GM18858 (cell line): ENCODE results near the gene EIF4E1B.
"Not testable (repeated sequence)": the region's sequence is repeated elsewhere in the genome, so short reads cannot be mapped to it uniquely, and the experiment has no call there.

Experiments used
- ATAC-seq: cut with Tn5 transposase; IDR thresholded peaks from one replicate; pipeline ENCODE4 v1.9.1; 2021; ENCODE audit not compliant: unreplicated experiment

Gene EIF4E1B, protein sequence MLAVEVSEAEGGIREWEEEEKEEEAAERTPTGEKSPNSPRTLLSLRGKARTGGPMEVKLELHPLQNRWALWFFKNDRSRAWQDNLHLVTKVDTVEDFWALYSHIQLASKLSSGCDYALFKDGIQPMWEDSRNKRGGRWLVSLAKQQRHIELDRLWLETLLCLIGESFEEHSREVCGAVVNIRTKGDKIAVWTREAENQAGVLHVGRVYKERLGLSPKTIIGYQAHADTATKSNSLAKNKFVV

DNA sequence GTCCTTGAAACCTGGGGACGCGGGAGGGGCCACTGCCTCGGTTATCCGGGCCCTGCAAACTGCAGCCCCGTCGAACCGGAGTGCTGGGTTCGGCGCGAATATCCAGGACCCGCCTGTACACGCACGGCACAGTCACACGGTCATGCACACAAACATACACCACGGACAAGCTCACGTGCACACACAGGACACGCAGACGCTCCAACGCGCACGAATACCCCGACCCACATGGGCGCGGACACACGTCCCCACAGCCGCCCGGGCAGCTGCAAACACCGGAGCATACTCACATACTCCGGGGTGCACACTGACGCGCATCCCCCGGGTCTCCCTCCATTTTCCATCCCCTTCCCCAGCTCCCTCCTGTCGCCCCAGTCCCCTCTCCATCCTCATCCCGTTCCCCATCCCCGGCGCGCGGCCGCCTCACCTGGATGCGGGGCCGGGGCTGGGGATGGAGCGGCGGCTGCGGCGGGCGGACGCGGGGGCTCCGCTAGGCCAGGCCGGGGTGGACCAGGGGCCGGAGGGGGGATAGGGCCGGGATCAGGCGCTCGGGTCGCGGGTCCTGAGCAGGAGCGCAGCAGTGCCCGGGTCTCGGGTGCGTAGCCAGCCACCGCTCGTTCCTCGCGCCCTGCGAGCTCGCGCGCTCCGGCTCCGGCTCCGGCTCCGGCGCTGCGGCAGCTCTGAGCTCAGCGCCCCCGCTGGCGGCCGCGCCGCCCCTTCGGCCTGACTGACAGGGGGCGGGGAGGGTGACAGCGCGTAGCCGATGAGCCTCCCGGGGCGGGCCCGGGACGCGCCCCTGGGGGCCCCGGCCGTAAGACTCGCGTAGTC lies at the start of gene EIF4E1B, which contains the start of gene SNCB:
Gene EIF4E1B (plus strand): TSS at position 823 of the 828 bp plus-strand sequence. CDS start 12,113 bp downstream, outside the sequence.
Gene SNCB (minus strand): TSS at position 682 of the 828 bp plus-strand sequence. CDS start 880 bp downstream, outside the sequence.
- ATAC-seq = no peak

- ATAC-seq = no peak
Observed at GRCh38 chr5:176581361-176581760, 49.1 kb upstream of the EIF4E1B start.

GRCh38 chr5:176583076-176583475 lies 47.4 kb upstream of the EIF4E1B start:
- no peak for ATAC-seq

DNA sequence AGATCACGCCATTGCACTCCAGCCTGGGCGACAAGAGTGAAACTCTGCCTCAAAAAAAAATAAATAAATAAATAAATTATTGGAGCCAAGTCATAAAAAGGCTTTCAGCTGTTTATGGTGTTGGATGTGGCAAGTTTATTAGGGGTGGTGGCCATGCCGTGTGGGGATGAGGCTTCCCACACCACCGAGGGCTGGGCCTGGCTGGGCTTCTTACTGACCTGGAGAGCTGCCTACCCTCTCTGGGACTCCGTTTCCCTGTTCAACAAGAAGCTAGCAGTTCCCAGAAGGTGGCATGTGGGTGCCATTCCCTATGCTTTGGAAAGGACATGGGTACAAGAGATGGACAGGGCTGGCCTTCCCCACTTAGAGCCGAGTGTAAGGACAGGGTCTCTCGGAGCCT lies 43.1 kb upstream of the EIF4E1B start:
- ATAC-seq = no peak

- no peak for ATAC-seq
Observed at GRCh38 chr5:176588297-176588696, 42.2 kb upstream of the EIF4E1B start.

DNA sequence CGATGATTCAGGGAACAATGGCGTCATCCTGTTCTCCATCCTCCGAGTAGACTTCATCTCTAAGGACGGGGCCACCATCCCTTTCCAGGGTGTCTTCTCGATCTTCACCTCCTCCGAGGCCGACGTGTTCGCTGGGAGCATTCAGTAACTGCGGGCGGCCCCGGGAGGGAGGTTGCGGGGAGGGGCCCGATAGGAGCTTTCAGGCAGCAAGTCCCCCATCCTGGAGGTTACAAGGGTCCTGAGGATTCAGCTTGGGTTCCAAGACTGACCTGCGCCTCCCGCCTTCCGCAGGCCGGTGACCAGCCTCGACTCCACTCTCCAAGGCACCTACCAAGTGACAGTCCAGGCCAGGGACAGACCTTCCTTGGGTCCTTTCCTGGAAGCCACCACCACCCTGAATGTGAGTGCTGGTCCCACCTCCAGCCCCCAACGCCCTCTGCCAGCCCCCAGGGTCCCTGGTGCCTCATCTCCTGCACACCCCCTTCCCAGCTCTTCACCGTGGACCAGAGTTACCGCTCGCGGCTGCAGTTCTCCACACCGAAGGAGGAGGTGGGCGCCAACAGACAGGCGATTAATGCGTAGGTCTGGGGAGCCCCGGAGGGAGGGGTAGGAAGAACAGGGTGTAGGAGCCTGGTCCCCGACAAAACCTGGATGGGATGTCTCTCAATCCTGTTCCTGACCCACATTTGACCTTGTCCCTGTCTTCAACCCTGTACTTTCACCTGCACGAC lies 41.3 kb upstream of the EIF4E1B start:
- ATAC-seq = no peak

GRCh38 chr5:176590035-176590717 lies 40.3 kb upstream of the EIF4E1B start:
- ATAC-seq = no peak

DNA sequence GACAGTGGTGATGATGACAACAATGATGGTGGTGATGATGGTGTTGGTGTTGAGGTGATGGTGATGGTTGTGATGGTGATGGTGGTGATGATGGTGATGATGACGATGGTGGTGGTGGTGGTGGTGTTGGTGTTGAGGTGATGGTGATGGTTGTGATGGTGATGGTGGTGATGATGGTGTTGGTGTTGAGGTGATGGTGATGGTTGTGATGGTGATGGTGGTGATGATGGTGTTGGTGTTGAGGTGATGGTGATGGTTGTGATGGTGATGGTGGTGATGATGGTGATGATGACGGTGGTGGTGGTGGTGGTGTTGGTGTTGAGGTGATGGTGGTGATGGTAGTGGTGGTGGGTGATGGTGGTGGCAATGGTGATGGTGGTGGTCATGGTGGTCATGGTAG lies 38.8 kb upstream of the EIF4E1B start:
- not testable (repeated sequence) for ATAC-seq

DNA sequence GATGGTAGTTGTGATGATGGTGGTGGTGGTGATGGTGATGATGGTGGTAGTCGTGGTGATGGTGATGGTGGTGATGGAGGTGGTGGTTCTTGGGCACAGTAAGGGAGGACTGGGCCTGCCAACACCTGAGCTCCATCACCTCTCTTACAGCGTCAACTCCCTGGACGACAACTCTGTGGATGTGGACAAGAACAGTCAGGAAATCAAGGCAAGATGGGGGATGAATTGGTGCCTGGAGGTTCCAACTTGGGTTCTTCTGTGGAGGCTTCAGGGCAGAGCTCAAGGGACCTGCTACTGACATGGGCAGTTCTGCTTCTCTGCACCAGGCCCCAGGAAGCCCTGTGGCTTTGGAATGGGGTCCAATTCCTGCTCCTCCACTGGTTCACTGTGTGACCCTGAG lies 37.9 kb upstream of the EIF4E1B start:
- ATAC-seq = no peak

GRCh38 chr5:176593273-176593869 lies 37.1 kb upstream of the EIF4E1B start:
- ATAC-seq = no peak

- ATAC-seq = no peak
Observed at GRCh38 chr5:176594554-176594953, 35.9 kb upstream of the EIF4E1B start.

- no peak for ATAC-seq
Observed at GRCh38 chr5:176595386-176595943, 35.0 kb upstream of the EIF4E1B start.

DNA sequence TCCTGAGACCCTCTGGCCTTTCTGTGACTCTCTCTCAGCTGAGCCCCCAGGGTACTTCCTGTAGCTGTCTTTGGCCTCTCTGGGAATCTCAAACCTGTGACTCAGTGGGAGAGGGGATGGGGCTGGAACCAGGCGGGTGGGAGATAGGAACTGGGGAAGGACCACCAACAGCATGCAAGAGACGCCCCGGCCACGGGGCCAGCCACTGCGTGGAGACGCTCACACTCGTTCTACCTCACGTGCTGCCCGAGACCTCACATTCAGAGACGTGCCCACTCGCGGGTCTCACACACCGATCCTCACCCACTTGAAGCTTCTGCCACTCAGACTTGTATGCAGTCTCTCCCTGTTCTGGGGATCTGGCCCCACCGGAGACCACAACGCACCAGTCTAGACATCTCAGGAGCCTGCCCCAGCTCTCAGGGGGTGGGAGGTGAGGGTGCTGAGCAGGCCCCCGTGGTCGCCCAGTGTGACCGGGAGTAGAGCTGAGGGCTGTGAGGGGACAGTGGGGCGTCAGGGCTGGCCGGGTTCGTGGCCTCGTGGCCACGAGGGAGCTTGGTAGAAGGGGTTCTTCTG lies 34.3 kb upstream of the EIF4E1B start:
- ATAC-seq = no peak

DNA sequence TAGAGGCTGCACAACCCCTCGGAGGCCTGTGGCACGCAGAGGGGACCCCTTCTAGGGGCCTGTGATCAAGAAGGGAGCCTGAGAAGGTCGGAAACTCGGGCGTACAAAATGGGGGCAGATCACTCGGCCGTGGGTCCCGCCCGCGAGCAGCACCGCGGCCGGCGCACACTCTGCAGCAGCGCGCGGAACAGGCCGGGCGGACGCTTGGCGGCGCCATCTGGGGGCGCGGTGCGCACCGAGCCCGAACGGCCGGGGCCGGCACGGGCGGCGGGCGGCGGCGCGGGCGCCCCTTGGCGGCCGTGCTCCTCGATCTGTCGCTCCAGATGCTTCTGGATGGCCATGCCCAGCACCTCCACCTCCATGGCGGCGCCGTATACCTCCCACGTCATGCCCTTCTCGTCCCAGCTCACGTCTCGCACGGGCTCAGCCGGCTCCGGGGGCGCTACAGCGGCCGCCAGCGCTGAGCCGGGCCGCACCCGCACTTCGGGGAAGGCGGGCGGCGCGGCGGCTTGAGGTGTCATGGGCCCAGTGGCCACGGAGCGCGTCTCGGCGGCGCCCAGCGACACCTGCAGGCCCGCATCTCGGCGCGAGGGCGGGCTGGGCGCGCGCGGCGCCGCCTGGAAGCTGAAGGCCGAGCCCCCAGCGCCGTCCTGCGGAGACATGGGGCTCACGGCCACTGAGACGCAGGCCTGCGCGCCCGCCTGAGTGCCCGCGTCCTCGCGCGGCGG lies 33.6 kb upstream of the EIF4E1B start:
- ATAC-seq = no peak

- no peak for ATAC-seq
Observed at GRCh38 chr5:176597417-176598389, 32.8 kb upstream of the EIF4E1B start.

- not testable (repeated sequence) for ATAC-seq
Observed at GRCh38 chr5:176599749-176600430, 30.6 kb upstream of the EIF4E1B start.

DNA sequence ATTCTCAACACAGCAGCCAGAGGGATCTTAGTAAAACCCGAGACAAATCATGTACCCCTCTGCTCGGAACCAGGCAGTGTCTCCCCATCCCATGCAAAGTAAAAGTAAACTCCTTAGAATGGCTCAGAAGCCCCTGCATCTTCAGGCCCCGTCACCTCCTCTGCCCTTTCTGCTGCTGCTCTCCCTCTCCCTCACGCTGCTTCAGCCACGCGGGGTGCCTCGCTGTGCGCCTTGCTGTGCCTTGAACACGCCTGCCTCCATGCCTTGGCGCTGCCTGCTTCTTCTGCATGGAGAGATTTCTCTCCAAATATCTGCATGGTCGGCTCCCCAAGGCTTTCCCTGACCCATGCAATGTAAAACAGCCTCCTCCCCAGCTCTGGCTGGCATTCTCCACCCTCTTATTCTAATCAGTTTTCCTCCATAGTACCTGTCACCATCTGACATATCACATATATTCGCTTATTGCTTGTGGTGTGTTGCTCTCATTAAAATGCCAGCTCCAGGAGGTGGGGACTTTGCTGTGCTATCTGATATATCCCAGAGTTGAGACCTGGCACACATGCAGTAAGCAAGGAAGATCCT lies 28.5 kb upstream of the EIF4E1B start:
- no peak for ATAC-seq
